DOHH2 (cell line): ENCODE measurements around the gene GAREM1.

Source experiments
- H3F3A ChIP-seq: fragments of 200-600 bp; sonication (generic), shearing (Covaris generic); 2 replicates; pipeline ENCODE4 v1.6.0; 2016; ENCODE audit warnings: antibody characterized with exemption, mild to moderate bottlenecking; ENCODE audit not compliant: control insufficient read depth, insufficient read depth
- H3K27ac ChIP-seq: fragments of 200-600 bp; sonication (generic); 2 replicates; pipeline ENCODE4 v1.5.1; 2014; ENCODE audit warnings: low read depth, mild to moderate bottlenecking, low read length, moderate library complexity
- H3K27me3 ChIP-seq: fragments of 200-600 bp; sonication (generic); 2 replicates; pipeline ENCODE4 v1.6.1; 2014; ENCODE audit warnings: mild to moderate bottlenecking, low read length, mixed read lengths; ENCODE audit not compliant: control insufficient read depth
- H3K36me3 ChIP-seq: fragments of 200-600 bp; sonication (generic); 2 replicates; pipeline ENCODE4 v1.6.1; 2014; ENCODE audit warnings: mild to moderate bottlenecking, low read length, moderate library complexity, mixed read lengths; ENCODE audit not compliant: control insufficient read depth
- H3K4me1 ChIP-seq: fragments of 200-600 bp; sonication (generic); 2 replicates; pipeline ENCODE4 v1.6.1; 2014; ENCODE audit warnings: mild to moderate bottlenecking, low read length, mixed read lengths; ENCODE audit not compliant: control insufficient read depth
- H3K4me2 ChIP-seq: fragments of 200-600 bp; sonication (generic); 2 replicates; pipeline ENCODE4 v1.6.0; 2014; ENCODE audit warnings: mild to moderate bottlenecking, low read length, moderate library complexity
- H3K4me3 ChIP-seq: fragments of 200-600 bp; sonication (generic); 2 replicates; pipeline ENCODE4 v1.5.1; 2014; ENCODE audit warnings: mild to moderate bottlenecking, low read length, mixed read lengths
- H3K79me2 ChIP-seq: fragments of 200-600 bp; sonication (generic); 2 replicates; pipeline ENCODE4 v1.6.1; 2014; ENCODE audit warnings: mild to moderate bottlenecking, low read length, mixed read lengths; ENCODE audit not compliant: control insufficient read depth
- H3K9me2 ChIP-seq: fragments of 200-600 bp; sonication (generic); replicated peaks from 2 replicates; pipeline ENCODE4 v1.6.1; 2014; ENCODE audit warnings: mild to moderate bottlenecking, low read length, mixed read lengths; ENCODE audit not compliant: control insufficient read depth
- H3K9me3 ChIP-seq: fragments of 200-600 bp; sonication (generic); 2 replicates; pipeline ENCODE4 v1.6.1; 2014; ENCODE audit warnings: antibody characterized with exemption, low read length, mixed read lengths; ENCODE audit not compliant: control insufficient read depth, insufficient read depth
- H4K20me1 ChIP-seq: fragments of 200-600 bp; sonication (generic); 2 replicates; pipeline ENCODE4 v1.6.0; 2014; ENCODE audit warnings: low read depth, mild to moderate bottlenecking, antibody characterized with exemption, low read length, moderate library complexity; ENCODE audit not compliant: control insufficient read depth, insufficient read depth
- EZH2phosphoT487 ChIP-seq: fragments of 200-600 bp; sonication (generic); IDR thresholded peaks from 2 replicates; pipeline ENCODE4 v1.6.1; 2017; ENCODE audit warnings: borderline replicate concordance, mild to moderate bottlenecking, antibody characterized with exemption, low read length, moderate library complexity, mixed read lengths
- TF ChIP-seq, protein P1 (sequence below): fragments of 200-600 bp; sonication (generic); IDR thresholded peaks from one replicate; pipeline ENCODE4 v1.5.1; 2014; ENCODE audit warnings: antibody characterized with exemption, mild to moderate bottlenecking, low read depth, low read length; ENCODE audit not compliant: poor library complexity, severe bottlenecking

Gene GAREM1

DNA sequence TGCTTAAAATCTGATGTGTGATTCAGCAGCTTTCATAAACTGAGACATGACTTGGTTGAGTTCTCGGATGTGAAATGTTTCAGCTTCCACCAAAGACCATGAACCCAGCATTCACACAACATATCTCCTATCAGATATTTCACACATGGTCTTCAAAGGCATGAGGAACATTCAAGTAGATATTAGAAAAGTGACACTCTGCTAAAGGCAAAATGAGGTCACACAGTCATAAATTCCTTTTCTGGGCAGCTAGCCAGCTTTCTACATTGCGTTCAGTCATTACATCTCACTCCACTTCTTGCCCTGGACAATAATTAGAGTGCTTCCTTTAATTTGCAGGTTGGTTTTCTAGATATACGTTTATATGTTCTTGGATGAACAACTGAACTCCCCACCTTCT is 96.7 kb downstream of the GAREM1 start:
- Histone ChIP-seq H3K4me3 (no peak overlapping the region), H3K27ac (no peak overlapping the region), H3K9me3 (no peaks in the 10 kb centered on the region), H4K20me1 (no peaks in the 10 kb centered on the region), H3K27me3 (no peaks in the 10 kb centered on the region), H3K36me3 (no peaks in the 10 kb centered on the region), H3K4me1 (no peaks in the 10 kb centered on the region), H3F3A (no peaks in the 10 kb centered on the region), H3K9me2 (no peaks in the 10 kb centered on the region), H3K79me2 (no peaks in the 10 kb centered on the region), H3K4me2 (no peak overlapping the region)
- TF ChIP-seq, protein P1, sequence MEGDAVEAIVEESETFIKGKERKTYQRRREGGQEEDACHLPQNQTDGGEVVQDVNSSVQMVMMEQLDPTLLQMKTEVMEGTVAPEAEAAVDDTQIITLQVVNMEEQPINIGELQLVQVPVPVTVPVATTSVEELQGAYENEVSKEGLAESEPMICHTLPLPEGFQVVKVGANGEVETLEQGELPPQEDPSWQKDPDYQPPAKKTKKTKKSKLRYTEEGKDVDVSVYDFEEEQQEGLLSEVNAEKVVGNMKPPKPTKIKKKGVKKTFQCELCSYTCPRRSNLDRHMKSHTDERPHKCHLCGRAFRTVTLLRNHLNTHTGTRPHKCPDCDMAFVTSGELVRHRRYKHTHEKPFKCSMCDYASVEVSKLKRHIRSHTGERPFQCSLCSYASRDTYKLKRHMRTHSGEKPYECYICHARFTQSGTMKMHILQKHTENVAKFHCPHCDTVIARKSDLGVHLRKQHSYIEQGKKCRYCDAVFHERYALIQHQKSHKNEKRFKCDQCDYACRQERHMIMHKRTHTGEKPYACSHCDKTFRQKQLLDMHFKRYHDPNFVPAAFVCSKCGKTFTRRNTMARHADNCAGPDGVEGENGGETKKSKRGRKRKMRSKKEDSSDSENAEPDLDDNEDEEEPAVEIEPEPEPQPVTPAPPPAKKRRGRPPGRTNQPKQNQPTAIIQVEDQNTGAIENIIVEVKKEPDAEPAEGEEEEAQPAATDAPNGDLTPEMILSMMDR = no peak
- TF ChIP-seq EZH2phosphoT487 = no peak

DNA sequence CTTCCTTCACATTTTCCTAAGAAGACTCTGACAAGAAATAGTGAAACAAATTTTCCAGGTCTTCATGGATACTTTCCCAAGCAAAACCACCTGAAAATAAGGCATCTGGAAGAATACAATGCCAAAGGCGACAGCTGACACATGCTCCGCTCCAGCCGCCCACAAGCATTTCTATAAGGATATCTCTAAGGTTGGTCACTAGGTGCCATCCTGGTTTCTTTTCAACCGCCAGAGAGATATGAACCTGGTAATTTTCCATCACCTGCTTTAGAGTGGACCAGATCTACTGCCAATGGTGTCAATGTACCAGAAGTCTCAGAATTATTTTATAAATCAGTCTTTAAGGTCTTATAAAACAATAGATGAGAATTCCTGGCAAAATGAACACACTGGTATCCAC is 97.2 kb downstream of the GAREM1 start:
- H3K9me2 ChIP-seq = no peaks in the 10 kb centered on the region
- no peaks in the 10 kb centered on the region for H3K27me3 ChIP-seq
- TF ChIP-seq, protein P1 = no peak
- TF ChIP-seq EZH2phosphoT487 = no peak
- no peaks in the 10 kb centered on the region for H3K36me3 ChIP-seq
- H3K9me3 ChIP-seq = no peaks in the 10 kb centered on the region
- H3K79me2 ChIP-seq = no peaks in the 10 kb centered on the region
- no peak overlapping the region for H3K4me3 ChIP-seq
- H3K4me2 ChIP-seq = no peak overlapping the region
- no peaks in the 10 kb centered on the region for H4K20me1 ChIP-seq
- no peaks in the 10 kb centered on the region for H3K4me1 ChIP-seq
- no peaks in the 10 kb centered on the region for H3F3A ChIP-seq
- no peak overlapping the region for H3K27ac ChIP-seq

DNA sequence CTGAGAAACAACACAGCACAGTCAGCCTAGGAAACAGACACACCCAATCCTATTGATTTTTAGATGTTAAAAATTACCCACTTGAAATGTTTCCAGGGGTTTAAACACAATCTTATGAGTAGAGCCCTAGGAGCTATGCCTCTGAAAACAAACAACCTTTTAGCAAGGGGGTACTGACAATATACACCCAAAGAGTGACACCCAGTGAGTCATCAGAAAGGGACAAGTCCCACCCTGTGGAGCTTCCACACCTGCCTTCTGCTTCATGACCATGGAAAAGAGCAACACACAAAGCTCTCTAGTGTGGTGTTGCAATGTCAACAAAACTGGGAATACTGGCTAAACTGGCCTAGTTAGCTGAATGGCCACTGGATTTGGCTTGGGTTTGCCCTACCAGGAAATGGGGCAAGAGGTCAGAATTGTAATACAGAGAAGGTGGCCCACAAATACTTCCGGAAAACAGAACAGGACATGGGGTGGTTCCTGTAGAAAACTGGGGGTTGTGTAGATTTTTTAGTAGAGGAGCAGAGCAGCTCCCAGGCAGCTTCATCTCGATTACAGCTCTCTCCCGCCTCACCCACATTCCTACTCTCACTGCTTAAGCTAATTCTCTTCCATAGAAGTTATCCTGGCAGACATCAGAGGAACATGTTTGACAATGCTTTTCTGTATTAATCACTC is 98.2 kb downstream of the GAREM1 start:
- Histone ChIP-seq H3K4me3 (no peak overlapping the region), H3K79me2 (no peaks in the 10 kb centered on the region), H3K27me3 (no peaks in the 10 kb centered on the region), H4K20me1 (no peaks in the 10 kb centered on the region), H3F3A (no peaks in the 10 kb centered on the region), H3K9me2 (no peaks in the 10 kb centered on the region), H3K4me2 (no peak overlapping the region), H3K36me3 (no peaks in the 10 kb centered on the region), H3K4me1 (no peaks in the 10 kb centered on the region), H3K27ac (no peak overlapping the region), H3K9me3 (no peaks in the 10 kb centered on the region)
- no peak for TF ChIP-seq EZH2phosphoT487
- TF ChIP-seq, protein P1 = no peak
